Stimulated activated CD8-positive, alpha-beta memory T cell treated with anti-CD3 and anti-CD28 coated beads, Interleukin-4, amount 100 ng/mL, for 4 hours (primary cell): Measurements from ENCODE around the gene BSX.

Experiments
- DNase-seq, 2 donors: peaks; one replicate each; pipeline ENCODE4 v3.0.0-alpha.2; 2020; ENCODE audit warnings: low read depth in 2 of 2, low spot score in 1 of 2

BSX gene

GRCh38 chr11:122963961-122964360 lies 17.7 kb downstream of the BSX start:
- DNase-seq: no peak

- DNase-seq: no peak
Observed at GRCh38 chr11:122954455-122954854, 27.2 kb downstream of the BSX start.

GRCh38 chr11:122951211-122951610 lies 30.4 kb downstream of the BSX start:
- DNase-seq: no peak

GRCh38 chr11:122938557-122938956 lies 43.1 kb downstream of the BSX start:
- DNase-seq: no peak

GRCh38 chr11:122937983-122938382 lies 43.7 kb downstream of the BSX start:
- DNase-seq: no peak

- DNase-seq: no peak
Observed at GRCh38 chr11:122933416-122933815, 48.2 kb downstream of the BSX start.

- DNase-seq: no peak
Observed at GRCh38 chr11:122931510-122931909, 50.1 kb downstream of the BSX start.
